Stimulated activated CD4-positive, alpha-beta T cell treated with anti-CD3 and anti-CD28 coated beads, Interleukin-4, amount 100 ng/mL, for 1 hour (primary cell): ENCODE measurements around the gene PREX1.

ENCODE experiments used
- DNase-seq: peaks from one replicate; pipeline ENCODE4 v3.0.0-alpha.2; 2020

PREX1 gene

GRCh38 chr20:48694381-48694865 is 133.4 kb downstream of the PREX1 start:
- no peak for DNase-seq

- no peak for DNase-seq
Observed at GRCh38 chr20:48691523-48691922, 136.3 kb downstream of the PREX1 start.

GRCh38 chr20:48690888-48691287 is 136.9 kb downstream of the PREX1 start:
- DNase-seq: no peak

GRCh38 chr20:48689874-48690571 is 137.8 kb downstream of the PREX1 start:
- DNase-seq: no peak

- DNase-seq: no peak
Observed at GRCh38 chr20:48689388-48689787, 138.4 kb downstream of the PREX1 start.

- DNase-seq: no peak
Observed at GRCh38 chr20:48688579-48688978, 139.2 kb downstream of the PREX1 start.

GRCh38 chr20:48687117-48687800 is 140.5 kb downstream of the PREX1 start:
- no peak for DNase-seq

GRCh38 chr20:48686238-48687116 is 141.3 kb downstream of the PREX1 start:
- no peak for DNase-seq

- no peak for DNase-seq
Observed at GRCh38 chr20:48685300-48685699, 142.5 kb downstream of the PREX1 start.

- no peak for DNase-seq
Observed at GRCh38 chr20:48684501-48685041, 143.2 kb downstream of the PREX1 start.

GRCh38 chr20:48683467-48684175 is 144.2 kb downstream of the PREX1 start:
- no peak for DNase-seq

- DNase-seq: no peak
Observed at GRCh38 chr20:48682529-48683363, 145.1 kb downstream of the PREX1 start.

- no peak for DNase-seq
Observed at GRCh38 chr20:48681873-48682426, 145.8 kb downstream of the PREX1 start.

- DNase-seq: no peak
Observed at GRCh38 chr20:48681201-48681872, 146.5 kb downstream of the PREX1 start.

GRCh38 chr20:48680650-48681049 is 147.1 kb downstream of the PREX1 start:
- DNase-seq: no peak

- DNase-seq: peak; percentile 5
Observed at GRCh38 chr20:48679599-48679998, 148.2 kb downstream of the PREX1 start.

- DNase-seq: no peak
Observed at GRCh38 chr20:48679011-48679410, 148.8 kb downstream of the PREX1 start.

- no peak for DNase-seq
Observed at GRCh38 chr20:48678421-48678820, 149.4 kb downstream of the PREX1 start.

GRCh38 chr20:48676795-48677460 is 150.9 kb downstream of the PREX1 start:
- no peak for DNase-seq

GRCh38 chr20:48676125-48676524 is 151.7 kb downstream of the PREX1 start:
- no peak for DNase-seq
